Retina (tissue), 1 donor: ENCODE data around the gene PLIN4.

Source experiments
- DNase-seq: peaks from one replicate; pipeline ENCODE4 v3.0.0-alpha.2; 2016

The PLIN4 gene

DNA sequence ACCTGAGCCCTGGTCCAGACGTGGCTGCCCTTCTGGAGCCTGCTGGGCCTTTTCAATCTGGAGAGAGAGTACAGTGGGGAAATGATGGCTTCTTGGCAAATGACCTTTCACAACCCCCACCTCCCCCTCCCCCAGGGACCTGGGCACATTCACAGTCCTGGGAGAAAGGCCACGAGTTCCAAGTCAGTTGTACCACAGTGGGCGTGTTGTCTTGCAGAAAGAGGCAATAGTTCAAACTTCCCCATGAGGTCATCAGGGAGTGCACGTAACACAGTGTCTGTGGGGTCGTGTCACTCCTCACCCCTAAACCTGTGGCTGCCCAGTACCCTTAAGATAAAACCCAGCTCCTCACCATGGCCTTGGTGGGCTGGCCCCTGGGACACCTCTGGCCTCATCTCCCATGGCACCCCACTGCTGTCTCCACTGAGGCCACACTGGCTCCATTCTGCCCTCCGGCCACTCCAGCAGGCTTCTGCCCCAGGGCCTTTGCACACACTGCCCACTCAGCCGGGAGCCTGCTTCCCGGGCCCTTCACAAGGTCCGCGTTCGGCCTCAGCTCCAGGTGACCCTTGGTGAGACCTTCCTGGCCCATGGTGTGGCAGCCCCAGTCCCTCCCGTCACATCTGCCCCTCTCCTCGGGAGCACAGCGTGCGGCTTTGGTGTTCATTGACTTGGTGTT is 13.3 kb downstream of the PLIN4 start:
- DNase-seq, result no peak

GRCh38 chr19:4504297-4504701 is 14.0 kb downstream of the PLIN4 start:
- DNase-seq, result peak; percentile 55

DNA sequence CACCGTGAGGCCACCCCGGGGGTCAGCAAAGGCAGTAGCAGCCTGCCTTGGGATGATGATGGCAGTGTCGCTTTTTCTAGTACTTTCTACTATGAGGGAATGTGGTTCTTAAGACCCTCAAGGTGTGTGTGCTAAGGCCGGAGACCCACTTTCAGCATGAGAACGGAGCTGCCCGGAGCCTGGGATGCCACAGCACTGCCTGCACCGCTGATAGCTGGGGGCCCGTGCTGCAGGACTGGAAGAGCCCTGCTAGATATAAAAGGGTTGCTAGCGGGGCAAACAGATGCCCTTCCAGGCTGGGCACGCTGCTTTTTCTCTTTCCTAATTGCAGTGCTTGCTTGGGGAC is 14.5 kb downstream of the PLIN4 start:
- no peak for DNase-seq

DNA sequence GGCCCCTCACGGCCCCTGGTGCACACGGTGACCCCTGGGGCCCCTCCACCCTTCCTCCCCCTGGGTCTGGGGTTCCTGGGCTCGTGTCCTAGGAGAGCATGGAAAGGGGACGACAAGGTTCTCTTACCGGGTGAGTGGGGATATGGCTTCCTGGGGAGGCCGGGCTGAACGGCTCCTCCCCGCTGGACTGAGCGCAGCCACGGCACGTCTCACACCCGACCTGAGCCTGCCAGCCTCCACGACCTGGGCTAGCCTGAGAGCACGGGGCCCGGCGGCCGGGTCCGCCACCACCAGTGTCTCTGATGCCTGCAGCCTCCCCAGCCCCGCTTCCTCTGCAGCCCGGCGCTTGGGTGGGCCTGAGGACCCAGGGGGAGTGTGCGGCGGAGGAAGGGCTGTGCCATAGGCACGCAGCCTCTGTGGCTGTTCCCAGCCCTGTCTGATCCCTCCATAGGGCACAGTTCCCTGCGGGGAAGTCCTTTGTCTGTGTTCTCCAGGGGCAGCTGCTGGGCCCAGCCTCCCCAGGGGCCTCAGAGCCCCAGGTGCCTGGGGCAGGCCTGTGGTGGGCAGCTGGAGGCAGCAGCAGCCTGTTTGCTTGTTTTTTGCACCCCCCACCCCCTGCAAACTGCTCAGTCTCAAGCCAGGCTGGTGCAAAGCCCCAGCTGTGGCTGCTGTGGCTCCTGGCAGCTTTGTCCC is 15.0 kb downstream of the PLIN4 start:
- DNase-seq, result peak; percentile 71

GRCh38 chr19:4502282-4503131 is 15.8 kb downstream of the PLIN4 start:
- DNase-seq, result peak; percentile 23

DNA sequence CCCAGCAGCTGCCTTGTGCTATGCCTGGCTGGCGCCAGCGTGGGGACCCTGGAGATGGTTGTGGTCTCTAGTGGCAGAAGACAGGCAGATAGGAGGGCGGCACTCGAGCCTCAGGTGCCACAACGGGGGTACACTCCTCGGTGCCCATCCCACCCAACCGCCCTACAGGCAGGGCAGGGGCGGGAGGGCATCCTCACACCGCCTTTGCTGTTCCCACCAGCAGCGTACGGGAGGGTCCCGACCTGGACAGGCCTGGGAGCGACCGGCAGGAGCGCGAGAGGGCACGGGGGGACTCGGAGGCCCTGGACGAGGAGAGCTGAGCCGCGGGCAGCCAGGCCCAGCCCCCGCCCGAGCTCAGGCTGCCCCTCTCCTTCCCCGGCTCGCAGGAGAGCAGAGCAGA is 16.6 kb downstream of the PLIN4 start:
- DNase-seq, result no peak

- no peak for DNase-seq
Observed at GRCh38 chr19:4500841-4501591, 17.3 kb downstream of the PLIN4 start.

DNA sequence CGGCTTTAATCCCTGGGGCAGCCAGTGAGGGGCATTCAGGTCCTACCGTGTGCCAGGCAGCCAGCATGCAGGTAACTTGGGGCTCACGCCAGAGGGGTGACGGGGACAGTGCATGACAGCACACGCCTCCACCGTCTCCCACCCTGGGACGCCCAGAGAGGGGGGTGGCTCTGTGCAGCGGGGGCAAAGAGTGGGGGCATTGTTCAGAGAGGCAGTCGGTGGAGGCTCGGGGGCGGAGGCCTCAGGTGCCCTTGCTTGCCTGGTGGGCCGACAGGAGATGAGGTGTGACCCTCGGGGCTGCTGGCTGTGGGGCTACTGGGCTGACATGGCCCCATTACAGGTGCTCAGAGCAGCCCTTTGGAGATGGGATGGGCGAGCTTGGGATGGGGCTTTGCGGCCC is 18.4 kb downstream of the PLIN4 start:
- no peak for DNase-seq

- no peak for DNase-seq
Observed at GRCh38 chr19:4499318-4499717, 19.0 kb downstream of the PLIN4 start.

DNA sequence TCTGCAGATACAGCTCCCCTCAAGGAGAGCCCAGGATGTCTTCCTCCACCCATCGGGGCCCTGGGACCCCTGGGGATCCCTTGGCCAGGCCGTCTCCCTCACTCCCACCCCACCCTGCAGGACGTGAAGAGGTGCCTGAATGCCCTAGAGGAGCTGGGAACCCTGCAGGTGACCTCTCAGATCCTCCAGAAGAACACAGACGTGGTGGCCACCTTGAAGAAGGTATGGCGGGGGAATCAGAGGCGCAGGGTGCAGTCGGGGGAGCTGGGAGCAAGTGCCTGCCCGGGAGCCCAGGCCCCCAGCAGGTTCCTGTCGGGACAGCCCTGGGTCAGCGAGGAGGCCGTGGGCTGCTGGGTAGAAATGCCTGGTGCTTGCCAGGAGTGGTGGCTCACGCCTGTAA is 19.6 kb downstream of the PLIN4 start:
- no peak for DNase-seq

DNA sequence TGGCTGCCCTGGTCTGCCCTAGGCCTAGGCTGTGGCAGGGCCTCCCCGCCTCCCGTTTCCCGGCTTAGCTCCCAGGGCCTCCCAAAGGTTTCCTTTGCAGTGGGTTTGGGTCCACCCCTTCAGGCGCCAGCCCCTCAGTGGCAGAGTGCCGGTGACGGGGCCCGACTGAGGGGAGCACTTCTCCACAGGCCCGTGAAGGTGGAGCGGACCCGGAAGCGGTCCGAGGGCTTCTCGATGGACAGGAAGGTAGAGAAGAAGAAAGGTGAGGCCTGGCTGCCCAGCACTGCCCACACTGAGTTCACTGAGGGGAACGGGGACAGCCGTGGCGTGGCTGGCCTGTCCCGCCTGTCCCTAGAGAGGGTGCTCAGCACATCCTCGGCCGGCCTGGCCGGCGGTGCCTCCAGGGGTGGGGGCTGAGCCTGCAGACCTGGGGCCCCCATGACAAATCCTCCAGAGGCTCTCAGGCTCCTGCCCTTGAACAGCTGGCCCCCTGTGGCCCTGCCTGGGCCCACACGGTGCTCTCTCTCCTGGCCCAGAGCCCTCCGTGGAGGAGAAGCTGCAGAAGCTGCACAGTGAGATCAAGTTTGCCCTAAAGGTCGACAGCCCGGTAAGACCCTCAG is 20.4 kb downstream of the PLIN4 start:
- DNase-seq, result no peak

DNA sequence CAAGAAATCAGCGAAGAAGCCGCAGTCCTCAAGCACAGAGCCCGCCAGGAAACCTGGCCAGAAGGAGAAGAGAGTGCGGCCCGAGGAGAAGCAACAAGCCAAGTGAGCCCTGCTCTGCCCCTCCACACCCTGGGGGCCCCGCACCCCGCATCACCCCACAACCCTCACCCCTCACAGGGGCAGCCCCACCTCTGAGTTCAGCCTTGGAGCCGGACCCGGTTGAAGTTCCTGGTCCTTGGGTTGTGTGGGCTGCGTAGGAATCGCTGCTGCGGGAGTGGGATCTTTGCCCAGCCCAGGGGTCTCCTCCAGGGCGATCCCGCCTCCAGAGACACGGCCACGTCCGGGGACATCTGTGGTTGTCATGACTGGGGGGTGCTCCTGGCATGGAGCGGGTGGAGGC is 22.0 kb downstream of the PLIN4 start:
- DNase-seq, result no peak

DNA sequence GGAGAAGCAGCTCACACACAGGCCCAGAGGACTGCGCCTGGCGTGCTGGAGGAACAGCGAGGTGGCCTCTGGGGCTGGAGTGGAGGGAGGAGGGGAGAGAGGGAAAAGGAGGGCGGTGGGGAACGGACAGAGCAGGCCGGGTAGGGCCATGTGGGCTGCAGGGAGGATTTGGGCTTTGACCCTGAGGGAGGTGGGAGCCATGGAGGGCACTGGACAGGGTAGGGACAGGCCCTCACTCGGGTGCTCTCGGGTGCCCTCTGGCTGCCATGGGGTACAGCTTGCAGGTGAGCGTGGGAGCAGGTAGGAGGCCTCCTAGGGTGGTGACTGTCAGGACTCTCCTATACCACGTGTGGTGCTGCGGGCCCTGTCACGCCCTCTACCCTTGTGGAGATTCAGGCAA is 22.8 kb downstream of the PLIN4 start:
- no peak for DNase-seq

- no peak for DNase-seq
Observed at GRCh38 chr19:4494691-4495064, 23.6 kb downstream of the PLIN4 start.

GRCh38 chr19:4493929-4494690 is 24.2 kb downstream of the PLIN4 start:
- DNase-seq, result no peak

- no peak for DNase-seq
Observed at GRCh38 chr19:4493104-4493928, 25.0 kb downstream of the PLIN4 start.

DNA sequence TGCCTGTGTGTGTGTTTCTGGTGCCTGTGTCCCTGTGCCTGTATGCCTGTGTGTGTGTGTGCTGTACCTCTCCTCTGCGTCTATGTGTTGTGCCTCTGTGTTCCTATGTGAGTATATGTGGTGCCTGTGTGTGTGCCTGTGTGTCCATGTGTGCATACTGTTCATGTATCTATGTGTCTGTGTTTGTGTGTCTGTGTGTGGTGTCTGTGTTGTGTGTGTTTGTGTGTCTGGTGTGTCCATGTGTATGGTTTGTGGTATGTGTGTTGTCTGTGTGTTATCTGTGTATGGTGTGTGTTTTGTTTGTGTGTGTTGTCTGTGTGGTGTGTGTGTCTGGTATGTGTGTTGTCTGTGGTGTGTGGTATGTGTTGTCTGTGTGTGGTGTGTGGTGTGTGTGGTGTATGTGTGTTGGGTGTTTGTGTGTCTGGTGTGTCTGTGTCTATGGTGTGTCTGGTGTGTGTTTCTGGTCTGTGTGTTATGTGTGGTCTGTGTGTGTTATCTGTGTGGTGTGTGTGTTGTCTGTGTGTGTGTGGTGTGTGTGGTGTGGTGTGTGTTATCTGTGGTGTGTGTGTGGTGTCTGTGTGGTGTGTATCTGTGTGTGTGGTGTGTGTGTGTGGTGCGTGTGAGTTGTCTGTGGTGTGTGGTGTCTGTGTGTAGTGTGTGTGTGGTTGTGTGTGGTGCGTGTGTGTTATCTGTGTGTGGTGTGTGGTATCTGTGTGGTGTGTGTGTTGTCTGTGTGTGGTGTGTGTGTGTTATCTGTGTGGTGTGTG is 25.8 kb downstream of the PLIN4 start:
- DNase-seq, result no peak

GRCh38 chr19:4491446-4491845 is 26.8 kb downstream of the PLIN4 start:
- DNase-seq, result no peak

GRCh38 chr19:4488496-4488895 is 29.8 kb downstream of the PLIN4 start:
- no peak for DNase-seq

GRCh38 chr19:4487572-4487971 is 30.7 kb downstream of the PLIN4 start:
- no peak for DNase-seq
